Measurements from ENCODE around the gene WDR45B.

- no peak for TF ChIP-seq POLR2A (IDR thresholded peaks at IDR 0.05; ENCODE audit: low read depth)
- no peak for TF ChIP-seq CTCF (IDR thresholded peaks at IDR 0.05)
- no peak for TF ChIP-seq POLR2AphosphoS5 (IDR thresholded peaks at IDR 0.05)
Observed at GRCh38 chr17:82679586-82680465, 31.6 kb upstream of the WDR45B start.

Measured in esophagus muscularis mucosa (tissue), 3 donors.